ENCODE measurements around the gene HOOK1. TPM values are rescaled to one million over a fixed set of nuclear protein-coding genes. Genes with fewer than 3 reads are reported as not detected.

The HOOK1 gene
- polyA plus RNA-seq, 3 donors = not detected

- Mint-ChIP-seq H3K9me3 (peaks cover 0 to 6% (median 3%) of the 10 kb centered on the region in 7 donors), H3K27me3 (ENCODE audit: low read depth in 3 of 3) (peaks cover 0 to 2% (median 0%) of the 10 kb centered on the region in 3 donors), H3K4me1 (peaks cover 6% of the 10 kb centered on the region), H3K4me3 (no peak overlapping the region), H3K27ac (no peak overlapping the region), H3K36me3 (no peaks in the 10 kb centered on the region)
- Histone ChIP-seq H3K4me3 (replicated peaks in 1 of 3; ENCODE audit: low read depth in 2 of 3, low read length in 3 of 3) (no peak overlapping the region), H3K9me3 (replicated peaks in 1 of 2; ENCODE audit: control insufficient read depth in 1 of 2, insufficient read depth in 1 of 2, low read length in 2 of 2) (no peaks in the 10 kb centered on the region), H3K36me3 (replicated peaks in 1 of 2; ENCODE audit: control insufficient read depth in 1 of 2, insufficient read depth in 2 of 2, low read length in 2 of 2) (no peaks in the 10 kb centered on the region), H2AFZ (ENCODE audit: insufficient read depth, low read depth, low read length, poor library complexity, severe bottlenecking) (no peak overlapping the region), H3K9ac (ENCODE audit: insufficient read depth, low read length, poor library complexity, severe bottlenecking) (no peak overlapping the region), H3K27ac (ENCODE audit: low read depth in 1 of 2, low read length in 2 of 2) (no peak overlapping the region), H3K4me1 (ENCODE audit: control insufficient read depth in 1 of 2, insufficient read depth in 2 of 2, low read length in 2 of 2) (no peaks in the 10 kb centered on the region), H3K79me2 (ENCODE audit: insufficient read depth, low read length) (no peaks in the 10 kb centered on the region), H4K20me1 (ENCODE audit: insufficient read depth, low read length) (no peaks in the 10 kb centered on the region), H3K27me3 (ENCODE audit: control insufficient read depth in 2 of 2, insufficient read depth in 2 of 2, low read length in 2 of 2) (no peaks in the 10 kb centered on the region), H3K4me2 (replicated peaks; ENCODE audit: extremely low read depth, low read length, poor library complexity, severe bottlenecking) (no peak overlapping the region)
- TF ChIP-seq, protein P1, sequence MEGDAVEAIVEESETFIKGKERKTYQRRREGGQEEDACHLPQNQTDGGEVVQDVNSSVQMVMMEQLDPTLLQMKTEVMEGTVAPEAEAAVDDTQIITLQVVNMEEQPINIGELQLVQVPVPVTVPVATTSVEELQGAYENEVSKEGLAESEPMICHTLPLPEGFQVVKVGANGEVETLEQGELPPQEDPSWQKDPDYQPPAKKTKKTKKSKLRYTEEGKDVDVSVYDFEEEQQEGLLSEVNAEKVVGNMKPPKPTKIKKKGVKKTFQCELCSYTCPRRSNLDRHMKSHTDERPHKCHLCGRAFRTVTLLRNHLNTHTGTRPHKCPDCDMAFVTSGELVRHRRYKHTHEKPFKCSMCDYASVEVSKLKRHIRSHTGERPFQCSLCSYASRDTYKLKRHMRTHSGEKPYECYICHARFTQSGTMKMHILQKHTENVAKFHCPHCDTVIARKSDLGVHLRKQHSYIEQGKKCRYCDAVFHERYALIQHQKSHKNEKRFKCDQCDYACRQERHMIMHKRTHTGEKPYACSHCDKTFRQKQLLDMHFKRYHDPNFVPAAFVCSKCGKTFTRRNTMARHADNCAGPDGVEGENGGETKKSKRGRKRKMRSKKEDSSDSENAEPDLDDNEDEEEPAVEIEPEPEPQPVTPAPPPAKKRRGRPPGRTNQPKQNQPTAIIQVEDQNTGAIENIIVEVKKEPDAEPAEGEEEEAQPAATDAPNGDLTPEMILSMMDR (IDR thresholded peaks at IDR 0.05) = no peak
- intact Hi-C loops (cut with micrococcal nuclease) = no loop called here
- no CpG with 5 or more reads among the region's 3 CpGs for WGBS (ENCODE audit: insufficient coverage)
- no peak for DNase-seq
Measured at GRCh38 chr1:59898927-59899326, 84.2 kb downstream of the HOOK1 start.

DNA sequence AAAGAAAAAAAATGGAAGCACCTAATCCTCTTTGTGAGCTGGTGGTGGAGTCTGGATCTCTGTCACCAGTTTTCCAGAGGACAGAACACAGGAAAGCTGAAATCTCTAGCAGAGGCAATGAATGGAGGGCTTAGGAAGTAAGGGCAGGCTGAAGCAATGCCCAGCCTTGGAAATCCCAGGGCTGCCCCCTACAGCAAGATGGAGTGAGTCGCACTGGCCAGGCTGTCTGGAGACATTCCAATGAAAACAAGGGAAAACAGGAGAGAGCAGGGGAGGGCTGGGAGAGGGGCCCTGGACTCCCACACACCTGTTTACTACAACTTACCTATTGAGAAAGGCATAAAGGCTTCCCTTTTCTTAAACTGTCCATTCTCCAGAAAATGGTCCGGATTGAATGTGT, 85.9 kb downstream of the HOOK1 start:
- Histone ChIP-seq H3K9ac (ENCODE audit: insufficient read depth, low read length, poor library complexity, severe bottlenecking) (no peak overlapping the region), H3K27ac (ENCODE audit: low read depth in 1 of 2, low read length in 2 of 2) (no peak overlapping the region), H3K79me2 (ENCODE audit: insufficient read depth, low read length) (no peaks in the 10 kb centered on the region), H3K4me1 (ENCODE audit: control insufficient read depth in 1 of 2, insufficient read depth in 2 of 2, low read length in 2 of 2) (no peaks in the 10 kb centered on the region), H3K4me3 (replicated peaks in 1 of 3; ENCODE audit: low read depth in 2 of 3, low read length in 3 of 3) (no peak overlapping the region), H4K20me1 (ENCODE audit: insufficient read depth, low read length) (no peaks in the 10 kb centered on the region), H3K36me3 (replicated peaks in 1 of 2; ENCODE audit: control insufficient read depth in 1 of 2, insufficient read depth in 2 of 2, low read length in 2 of 2) (no peaks in the 10 kb centered on the region), H3K27me3 (ENCODE audit: control insufficient read depth in 2 of 2, insufficient read depth in 2 of 2, low read length in 2 of 2) (no peaks in the 10 kb centered on the region), H2AFZ (ENCODE audit: insufficient read depth, low read depth, low read length, poor library complexity, severe bottlenecking) (no peak overlapping the region), H3K4me2 (replicated peaks; ENCODE audit: extremely low read depth, low read length, poor library complexity, severe bottlenecking) (no peak overlapping the region), H3K9me3 (replicated peaks in 1 of 2; ENCODE audit: control insufficient read depth in 1 of 2, insufficient read depth in 1 of 2, low read length in 2 of 2) (no peaks in the 10 kb centered on the region)
- Mint-ChIP-seq H3K27me3 (ENCODE audit: low read depth in 3 of 3) (no peaks in the 10 kb centered on the region), H3K4me1 (peaks cover 6% of the 10 kb centered on the region), H3K9me3 (peaks cover 0 to 6% (median 3%) of the 10 kb centered on the region in 7 donors), H3K27ac (no peak overlapping the region), H3K36me3 (no peaks in the 10 kb centered on the region), H3K4me3 (no peak overlapping the region)
- WGBS (ENCODE audit: insufficient coverage) = 89% methylated on average over 1 of the region's 2 CpGs
- TF ChIP-seq, protein P1 (IDR thresholded peaks at IDR 0.05) = no peak
- intact Hi-C loops (cut with micrococcal nuclease) = no loop called here
- DNase-seq = no peak
